ENCODE results near the gene MGAT4A.

DNA sequence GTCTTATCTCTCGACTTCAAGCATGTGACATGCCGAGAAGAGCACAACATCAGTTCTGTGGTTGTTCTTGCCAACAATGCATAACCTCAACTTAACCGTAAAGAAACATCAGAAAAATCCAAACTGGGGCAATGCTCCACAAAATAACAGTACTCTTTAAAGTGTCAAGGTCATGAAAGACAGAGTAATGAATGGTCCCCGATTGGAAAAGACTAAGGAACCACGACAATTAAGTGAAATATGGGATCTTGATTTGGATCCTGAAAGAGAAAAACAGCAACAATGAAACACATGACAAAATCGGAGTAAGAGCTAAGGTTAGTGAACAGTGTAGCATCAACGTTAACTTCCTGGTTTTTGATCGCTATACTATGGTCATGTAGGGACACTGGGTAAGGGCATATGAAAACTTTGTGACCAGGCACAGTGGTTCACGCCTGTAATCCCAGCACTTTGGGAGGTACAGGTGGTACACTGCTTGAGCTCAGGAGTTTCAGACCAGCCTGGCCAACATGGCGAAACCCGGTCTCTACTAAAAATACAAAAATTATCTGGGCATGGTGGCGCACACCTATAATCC, 67.3 kb downstream of the MGAT4A start:
- TF ChIP-seq, protein P1, sequence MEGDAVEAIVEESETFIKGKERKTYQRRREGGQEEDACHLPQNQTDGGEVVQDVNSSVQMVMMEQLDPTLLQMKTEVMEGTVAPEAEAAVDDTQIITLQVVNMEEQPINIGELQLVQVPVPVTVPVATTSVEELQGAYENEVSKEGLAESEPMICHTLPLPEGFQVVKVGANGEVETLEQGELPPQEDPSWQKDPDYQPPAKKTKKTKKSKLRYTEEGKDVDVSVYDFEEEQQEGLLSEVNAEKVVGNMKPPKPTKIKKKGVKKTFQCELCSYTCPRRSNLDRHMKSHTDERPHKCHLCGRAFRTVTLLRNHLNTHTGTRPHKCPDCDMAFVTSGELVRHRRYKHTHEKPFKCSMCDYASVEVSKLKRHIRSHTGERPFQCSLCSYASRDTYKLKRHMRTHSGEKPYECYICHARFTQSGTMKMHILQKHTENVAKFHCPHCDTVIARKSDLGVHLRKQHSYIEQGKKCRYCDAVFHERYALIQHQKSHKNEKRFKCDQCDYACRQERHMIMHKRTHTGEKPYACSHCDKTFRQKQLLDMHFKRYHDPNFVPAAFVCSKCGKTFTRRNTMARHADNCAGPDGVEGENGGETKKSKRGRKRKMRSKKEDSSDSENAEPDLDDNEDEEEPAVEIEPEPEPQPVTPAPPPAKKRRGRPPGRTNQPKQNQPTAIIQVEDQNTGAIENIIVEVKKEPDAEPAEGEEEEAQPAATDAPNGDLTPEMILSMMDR (IDR thresholded peaks at IDR 0.05) = no peak
- TF ChIP-seq EP300 (IDR thresholded peaks at IDR 0.05) (no peak), POLR2A (IDR thresholded peaks at IDR 0.05) (no peak), POLR2AphosphoS5 (IDR thresholded peaks at IDR 0.05) (no peak)

Measured in sigmoid colon (tissue), 4 donors.